ENCODE data around the gene IMPG2.

Gene IMPG2

DNA sequence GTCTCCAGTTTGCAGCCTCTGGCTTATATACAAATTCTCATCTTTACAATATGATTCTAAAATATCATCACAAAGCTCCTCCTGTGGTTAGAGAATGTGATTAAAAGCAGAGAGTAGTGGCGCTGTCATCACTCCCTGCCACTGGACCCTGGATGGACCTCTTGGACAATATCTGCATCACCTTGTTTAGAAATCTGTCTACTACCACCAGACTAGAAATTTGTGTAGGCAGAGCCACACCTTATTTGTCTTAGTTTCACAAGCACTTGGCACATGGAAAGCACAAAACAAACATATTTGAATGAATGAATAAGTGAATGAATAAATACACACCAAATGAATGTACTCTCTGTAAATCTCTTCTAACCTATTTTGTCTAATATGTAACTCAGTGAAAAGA is 68.1 kb downstream of the IMPG2 start:
- TF ChIP-seq ZFX (IDR thresholded peaks at IDR 0.05): no peak
- TF ChIP-seq, protein P1, sequence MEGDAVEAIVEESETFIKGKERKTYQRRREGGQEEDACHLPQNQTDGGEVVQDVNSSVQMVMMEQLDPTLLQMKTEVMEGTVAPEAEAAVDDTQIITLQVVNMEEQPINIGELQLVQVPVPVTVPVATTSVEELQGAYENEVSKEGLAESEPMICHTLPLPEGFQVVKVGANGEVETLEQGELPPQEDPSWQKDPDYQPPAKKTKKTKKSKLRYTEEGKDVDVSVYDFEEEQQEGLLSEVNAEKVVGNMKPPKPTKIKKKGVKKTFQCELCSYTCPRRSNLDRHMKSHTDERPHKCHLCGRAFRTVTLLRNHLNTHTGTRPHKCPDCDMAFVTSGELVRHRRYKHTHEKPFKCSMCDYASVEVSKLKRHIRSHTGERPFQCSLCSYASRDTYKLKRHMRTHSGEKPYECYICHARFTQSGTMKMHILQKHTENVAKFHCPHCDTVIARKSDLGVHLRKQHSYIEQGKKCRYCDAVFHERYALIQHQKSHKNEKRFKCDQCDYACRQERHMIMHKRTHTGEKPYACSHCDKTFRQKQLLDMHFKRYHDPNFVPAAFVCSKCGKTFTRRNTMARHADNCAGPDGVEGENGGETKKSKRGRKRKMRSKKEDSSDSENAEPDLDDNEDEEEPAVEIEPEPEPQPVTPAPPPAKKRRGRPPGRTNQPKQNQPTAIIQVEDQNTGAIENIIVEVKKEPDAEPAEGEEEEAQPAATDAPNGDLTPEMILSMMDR (conservative IDR thresholded peaks at IDR 0.05): no peak
- H3K27ac ChIP-seq: no peak overlapping the region

DNA sequence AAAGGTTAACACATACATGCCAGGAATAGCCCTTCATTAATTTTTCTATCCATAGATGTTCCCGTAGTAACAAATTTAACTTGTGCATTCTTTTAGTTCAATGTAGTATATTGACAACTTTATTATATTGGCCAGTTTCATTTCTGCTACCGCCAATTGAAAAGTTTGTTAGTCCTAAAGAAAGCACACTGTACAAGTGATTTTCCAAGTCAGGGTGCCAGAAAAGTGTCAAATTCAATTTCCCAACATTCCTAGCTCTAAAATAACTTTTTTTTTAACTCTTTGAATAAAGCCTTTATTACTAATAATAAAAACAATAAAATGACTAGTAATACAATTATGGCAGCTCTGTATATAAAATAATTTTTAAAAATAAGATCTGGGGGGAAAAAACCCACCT is 68.9 kb downstream of the IMPG2 start:
- no peak overlapping the region for H3K27ac ChIP-seq
- TF ChIP-seq ZFX (IDR thresholded peaks at IDR 0.05): no peak
- TF ChIP-seq, protein P1 (conservative IDR thresholded peaks at IDR 0.05): no peak

DNA sequence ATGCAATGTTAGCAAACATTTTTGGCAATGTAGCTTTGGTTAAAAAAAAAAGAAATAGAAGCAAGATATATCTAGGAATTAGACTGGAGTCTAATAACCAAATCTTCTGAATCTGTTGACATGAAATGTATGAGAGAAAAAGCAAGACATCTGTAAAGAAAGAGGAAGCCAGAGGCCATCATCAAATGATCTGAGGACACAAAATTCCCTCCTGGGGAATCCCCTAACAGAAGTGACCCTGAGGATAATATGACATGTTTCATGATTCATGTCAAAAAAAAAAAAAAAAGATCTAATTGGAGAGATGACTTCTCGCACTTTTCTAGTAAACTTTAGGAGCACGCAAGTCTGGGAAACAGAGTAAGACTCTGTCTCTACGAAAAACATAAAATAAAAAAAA is 70.9 kb downstream of the IMPG2 start:
- no peak overlapping the region for H3K27ac ChIP-seq
- TF ChIP-seq, protein P1 (conservative IDR thresholded peaks at IDR 0.05): no peak
- no peak for TF ChIP-seq ZFX (IDR thresholded peaks at IDR 0.05)

DNA sequence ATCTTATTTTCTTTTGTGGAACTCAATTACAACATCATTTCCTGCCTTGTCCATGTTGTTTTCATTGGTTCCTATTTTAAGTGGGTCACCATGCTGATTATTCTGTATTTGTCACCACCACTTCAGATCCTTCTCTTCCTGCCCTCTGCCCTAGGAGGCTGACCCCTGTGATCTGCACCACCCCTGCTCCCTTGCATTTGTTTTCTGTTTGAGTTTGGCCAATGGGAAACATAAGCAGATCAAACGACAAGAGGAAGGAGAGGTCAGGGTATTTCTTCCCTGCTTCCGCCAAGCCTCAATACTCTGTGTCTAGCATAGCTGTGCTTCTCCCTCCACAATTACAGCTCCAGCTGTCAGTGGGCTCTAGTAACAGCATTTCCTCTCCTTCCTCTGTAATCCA is 71.6 kb downstream of the IMPG2 start:
- H3K27ac ChIP-seq: no peak overlapping the region
- TF ChIP-seq, protein P1 (conservative IDR thresholded peaks at IDR 0.05): no peak
- TF ChIP-seq ZFX (IDR thresholded peaks at IDR 0.05): no peak

DNA sequence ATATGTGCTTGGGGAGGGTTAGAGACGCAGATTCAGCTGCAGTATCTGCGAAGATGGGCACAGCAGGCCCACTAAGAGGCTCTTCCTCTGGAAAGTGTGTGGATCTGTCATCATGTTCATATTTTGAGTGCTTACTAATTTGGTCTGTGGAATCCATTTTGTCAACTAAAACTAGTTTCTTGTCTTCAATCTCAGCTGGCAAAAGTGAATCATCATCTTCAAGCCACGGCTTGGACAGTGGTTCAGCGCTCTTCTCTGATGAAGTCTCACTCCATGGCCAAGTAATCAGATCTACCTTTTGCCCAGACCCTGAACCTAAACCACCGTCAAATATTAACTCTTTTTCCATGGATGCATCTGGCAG is 76.2 kb downstream of the IMPG2 start:
- TF ChIP-seq, protein P1 (conservative IDR thresholded peaks at IDR 0.05): no peak
- no peak for TF ChIP-seq ZFX (IDR thresholded peaks at IDR 0.05)

DNA sequence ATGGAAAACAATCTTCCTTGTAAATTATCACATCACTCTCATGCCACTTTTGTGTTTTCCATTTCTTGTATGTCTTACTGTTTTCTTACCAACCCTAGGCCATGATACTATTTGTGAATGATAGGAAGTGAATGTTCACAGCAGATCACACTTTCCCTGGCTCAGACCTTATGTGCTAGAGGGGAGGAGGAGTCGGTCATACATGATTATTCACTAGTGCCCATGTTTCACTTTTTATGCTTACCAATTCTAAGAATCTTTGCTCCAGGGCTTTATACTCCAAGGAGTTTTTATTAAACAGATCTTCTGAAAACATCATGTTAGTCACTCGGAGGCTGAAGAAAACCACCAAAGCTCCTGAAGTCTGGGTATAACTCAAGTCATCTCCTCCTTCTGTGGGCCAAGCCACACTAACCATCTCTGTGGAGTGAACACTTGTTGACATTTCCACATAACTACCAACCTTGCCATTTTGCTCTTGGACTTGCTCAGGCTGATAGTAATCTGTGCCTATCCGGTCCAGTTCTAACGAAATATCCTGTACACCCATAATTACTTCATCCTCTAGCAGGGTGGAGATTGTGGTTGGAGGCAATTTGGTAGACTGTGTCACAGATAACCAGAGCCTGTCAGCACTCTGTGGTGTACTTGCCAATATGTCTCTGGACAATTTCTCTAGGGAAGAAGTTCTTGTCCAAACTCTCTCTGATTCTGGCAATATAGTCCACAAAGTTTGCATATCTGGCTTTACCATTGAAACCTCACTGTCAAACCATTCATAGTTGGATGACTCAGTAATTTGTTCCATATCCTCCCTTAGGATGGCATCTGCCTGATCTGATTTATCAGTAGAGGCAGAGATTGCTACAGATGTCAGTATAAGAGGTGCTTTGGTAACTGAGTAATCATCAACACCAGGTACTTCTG is 76.8 kb downstream of the IMPG2 start:
- TF ChIP-seq ZFX (IDR thresholded peaks at IDR 0.05): no peak
- TF ChIP-seq, protein P1 (conservative IDR thresholded peaks at IDR 0.05): no peak
- H3K27ac ChIP-seq: no peak overlapping the region

More for the DNA sequence above, 76.2 kb downstream of the IMPG2 start:
- H3K27ac ChIP-seq: no peak overlapping the region

DNA sequence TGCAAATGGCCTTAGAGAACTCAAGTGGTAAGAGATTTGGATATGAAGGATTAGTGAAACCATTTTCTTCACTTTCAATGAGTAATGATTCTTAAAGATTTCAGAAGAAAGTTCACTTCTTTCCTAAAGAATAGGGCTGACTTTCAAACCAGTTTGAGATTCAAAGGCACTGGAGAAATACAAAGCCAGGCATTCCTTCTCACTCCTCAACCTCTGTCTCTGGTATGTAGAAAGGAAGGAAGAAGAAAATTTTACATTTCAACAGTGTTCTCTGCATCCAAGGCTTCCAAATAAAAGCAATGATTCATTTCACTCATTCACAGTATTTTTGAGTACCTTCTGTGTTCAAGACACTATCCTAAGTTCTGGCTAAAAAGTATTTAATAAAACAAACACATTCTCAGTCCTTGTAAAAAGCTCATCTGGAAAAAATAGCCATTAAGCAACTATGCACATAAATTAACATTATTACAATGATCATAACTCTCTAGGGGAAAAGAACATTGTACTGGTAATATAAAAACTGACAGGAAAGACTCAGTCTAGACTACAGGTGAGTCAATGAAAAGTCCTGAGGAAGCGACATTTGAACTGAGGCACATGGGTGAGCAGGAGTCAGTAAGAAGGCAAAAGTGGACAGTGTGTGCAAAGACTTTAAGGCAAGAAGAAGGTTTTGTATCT is 79.5 kb downstream of the IMPG2 start:
- TF ChIP-seq, protein P1 (conservative IDR thresholded peaks at IDR 0.05): no peak
- no peak for TF ChIP-seq ZFX (IDR thresholded peaks at IDR 0.05)
- no peak overlapping the region for H3K27ac ChIP-seq
